SKM-1 treated with dmso at 0.1 percent for 144 hours (cell line): ENCODE results near the gene OTUB2.

Experiments
- DNase-seq: peaks from one replicate; lab custom pipeline; 2025; ENCODE audit not compliant: unreplicated experiment; lab: John Stamatoyannopoulos, UW

OTUB2 gene

GRCh38 chr14:93996130-93996695 lies 29.9 kb upstream of the OTUB2 start:
- DNase-seq = no peak

GRCh38 chr14:93997082-93997481 lies 29.1 kb upstream of the OTUB2 start, which contains the start of gene CCDC197:
Gene CCDC197 (plus strand): TSS chr14:93997301. CDS start chr14:93998132, 831 bp downstream.
- DNase-seq = no peak

DNA sequence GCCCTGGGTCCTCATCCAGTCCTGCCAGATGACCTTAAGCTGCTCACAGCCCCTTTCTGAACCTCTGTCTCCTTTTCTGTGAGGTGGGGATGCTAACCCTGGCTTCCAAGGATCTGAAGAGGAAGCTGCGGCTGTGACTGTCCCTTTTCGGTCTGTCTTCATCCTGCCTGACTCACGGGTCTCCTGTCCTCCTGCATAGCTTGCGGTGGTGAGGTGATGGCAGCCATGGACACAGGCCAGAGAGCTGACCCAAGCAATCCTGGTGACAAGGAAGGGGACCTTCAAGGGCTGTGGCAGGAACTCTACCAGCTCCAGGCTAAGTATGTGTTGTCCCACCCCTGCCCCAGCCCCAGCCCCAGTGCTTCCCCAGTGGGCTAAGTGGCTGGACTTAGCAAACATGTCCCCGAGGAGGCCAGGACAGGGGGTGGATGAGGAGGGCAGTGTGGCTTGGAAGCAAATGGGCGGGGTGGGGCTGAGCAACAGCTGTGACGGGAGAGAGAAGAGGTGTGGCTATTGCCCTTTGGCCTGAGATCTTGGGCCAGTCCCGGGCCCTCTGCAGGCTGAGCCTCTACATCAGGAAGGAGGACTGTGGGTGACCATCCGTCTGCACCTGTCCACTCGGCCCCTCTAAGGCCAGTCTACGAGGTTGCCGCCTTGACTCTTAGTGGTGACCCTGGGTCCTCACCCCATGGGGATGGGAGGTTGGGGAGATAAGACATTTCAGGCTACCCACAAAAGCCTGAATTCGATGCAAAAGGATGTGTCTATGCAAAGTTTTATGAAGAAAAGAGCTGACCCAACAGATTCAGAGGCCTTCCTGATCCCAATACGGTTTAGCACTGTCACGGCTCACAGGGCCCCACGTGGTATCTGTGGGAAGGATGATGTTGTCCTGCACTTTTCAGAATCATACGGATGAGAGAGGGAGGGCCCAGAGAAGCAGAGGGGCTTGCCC lies 27.9 kb upstream of the OTUB2 start:
- no peak for DNase-seq

DNA sequence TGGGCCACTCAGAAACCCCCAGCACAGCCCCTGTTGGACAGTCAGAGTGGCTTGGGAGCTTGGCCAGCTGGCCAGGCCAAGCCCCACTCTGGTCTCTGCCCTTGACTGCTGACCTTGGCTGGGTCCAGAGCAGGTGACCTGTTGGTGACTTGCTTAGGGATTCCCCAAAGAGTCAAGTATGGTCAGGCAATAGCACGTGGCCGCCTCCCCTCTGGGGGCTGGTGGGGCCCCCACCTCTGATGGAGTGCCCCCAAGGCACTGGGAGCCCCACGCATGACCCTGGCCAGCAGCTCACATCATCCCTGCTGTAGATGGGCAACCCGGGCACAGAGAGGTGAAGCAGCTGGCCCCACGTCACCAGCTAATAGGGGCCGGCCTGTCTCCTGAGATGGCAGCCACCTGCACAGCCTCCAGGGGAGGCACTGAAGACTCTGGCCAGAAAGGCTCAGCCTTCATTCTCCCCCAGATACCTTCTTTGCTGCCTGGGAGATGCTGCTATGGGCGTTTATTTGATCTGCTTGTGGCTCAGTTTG lies 27.2 kb upstream of the OTUB2 start:
- DNase-seq = no peak

GRCh38 chr14:93999573-93999972 lies 26.6 kb upstream of the OTUB2 start:
- no peak for DNase-seq

DNA sequence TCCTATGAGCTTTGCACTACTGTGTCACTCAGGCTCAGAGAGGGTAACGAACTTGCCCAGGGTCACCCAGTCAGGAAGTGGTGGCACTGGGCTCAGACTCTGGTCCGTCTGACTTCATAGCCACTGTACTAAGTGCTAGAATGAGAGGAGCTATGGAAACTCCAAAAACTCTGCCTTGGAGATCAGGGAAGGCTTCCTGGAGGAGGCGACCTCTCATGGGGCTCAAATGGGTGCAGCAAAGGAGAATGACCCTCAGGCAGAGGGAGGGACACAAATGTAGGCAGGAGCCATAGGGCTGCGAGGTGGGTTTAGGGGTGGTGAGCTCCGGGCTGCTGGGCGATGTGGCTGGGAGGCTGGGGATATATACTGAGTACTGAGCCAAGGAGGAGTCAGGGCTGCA lies 25.9 kb upstream of the OTUB2 start:
- DNase-seq = no peak

DNA sequence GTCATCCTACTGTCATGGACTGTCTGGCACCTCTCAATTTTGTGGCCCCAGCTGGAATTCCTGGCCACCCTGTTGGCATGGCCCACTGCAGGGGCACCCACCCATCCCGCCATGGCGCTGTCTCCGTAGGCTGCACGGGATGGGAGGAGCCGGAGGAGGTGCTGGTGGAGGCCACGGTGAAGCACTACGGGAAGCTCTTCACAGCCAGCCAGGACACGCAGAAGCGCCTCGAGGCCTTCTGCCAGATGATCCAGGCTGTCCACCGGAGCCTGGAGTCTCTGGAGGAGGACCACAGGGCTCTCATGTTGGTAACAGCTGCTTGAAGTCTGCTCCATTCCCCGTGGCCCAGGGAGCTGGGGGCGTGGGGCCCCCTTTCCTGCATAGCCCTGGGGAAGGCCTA lies 25.1 kb upstream of the OTUB2 start:
- DNase-seq = no peak

DNA sequence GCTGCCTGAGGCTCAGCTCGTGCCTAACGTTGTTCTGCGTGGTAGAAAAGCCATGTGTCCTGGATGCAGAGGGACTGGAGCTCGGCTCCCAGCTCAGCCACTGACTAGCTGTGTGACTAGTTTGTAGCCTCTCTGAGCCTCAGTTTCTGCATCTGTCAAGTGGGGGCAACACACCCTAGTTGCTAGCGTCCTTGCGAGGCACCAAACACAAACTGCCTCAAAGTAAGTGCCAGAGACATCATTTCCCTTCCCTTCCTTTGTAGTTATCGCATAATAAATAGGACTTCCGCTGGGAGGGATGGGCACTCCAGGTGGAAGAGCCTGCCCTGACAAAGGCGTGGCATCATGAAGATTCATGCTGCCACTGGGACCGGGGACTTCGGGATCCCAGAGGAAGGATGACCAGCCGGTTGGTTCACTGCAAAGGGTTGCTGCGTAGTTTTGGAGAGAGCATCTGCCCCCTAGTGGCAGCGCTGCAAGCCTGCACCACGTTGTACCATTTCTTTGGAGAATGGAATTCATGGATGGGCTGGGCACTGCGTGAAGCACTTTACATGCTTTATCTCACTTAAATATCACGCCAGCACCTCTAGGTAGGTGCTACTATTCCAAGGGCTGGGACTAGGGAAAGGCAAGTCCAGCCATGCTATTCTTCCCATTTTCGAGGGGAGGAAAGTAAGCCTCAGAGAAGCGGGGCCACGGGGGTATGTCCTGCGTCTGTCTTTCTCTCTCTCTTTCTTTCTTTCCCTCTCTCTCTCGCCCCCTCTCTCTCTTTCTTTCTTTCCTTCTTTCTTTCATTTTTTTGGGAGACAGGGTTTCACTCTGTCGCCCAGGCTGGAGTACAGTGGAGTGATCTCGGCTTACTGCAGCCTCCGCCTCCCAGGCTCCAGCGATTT lies 24.4 kb upstream of the OTUB2 start:
- DNase-seq = peak; percentile 14

DNA sequence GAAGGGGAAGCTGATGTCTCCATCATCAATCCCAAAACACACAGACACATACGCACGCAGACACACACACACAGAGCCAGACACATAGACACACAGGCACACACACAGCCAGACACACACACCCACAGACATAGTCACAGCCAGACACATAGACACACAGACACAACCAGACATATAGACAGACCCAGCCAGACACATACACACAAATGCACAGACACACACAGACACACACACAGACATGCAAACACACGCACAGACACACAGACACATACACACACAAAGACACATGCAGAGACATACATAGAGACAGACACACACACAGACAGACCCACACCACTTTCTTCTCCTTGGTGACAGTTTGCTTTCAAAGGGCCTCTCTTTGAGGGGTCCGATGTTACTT lies 22.7 kb upstream of the OTUB2 start:
- DNase-seq = no peak

GRCh38 chr14:94004015-94004414 lies 22.1 kb upstream of the OTUB2 start:
- DNase-seq = no peak

DNA sequence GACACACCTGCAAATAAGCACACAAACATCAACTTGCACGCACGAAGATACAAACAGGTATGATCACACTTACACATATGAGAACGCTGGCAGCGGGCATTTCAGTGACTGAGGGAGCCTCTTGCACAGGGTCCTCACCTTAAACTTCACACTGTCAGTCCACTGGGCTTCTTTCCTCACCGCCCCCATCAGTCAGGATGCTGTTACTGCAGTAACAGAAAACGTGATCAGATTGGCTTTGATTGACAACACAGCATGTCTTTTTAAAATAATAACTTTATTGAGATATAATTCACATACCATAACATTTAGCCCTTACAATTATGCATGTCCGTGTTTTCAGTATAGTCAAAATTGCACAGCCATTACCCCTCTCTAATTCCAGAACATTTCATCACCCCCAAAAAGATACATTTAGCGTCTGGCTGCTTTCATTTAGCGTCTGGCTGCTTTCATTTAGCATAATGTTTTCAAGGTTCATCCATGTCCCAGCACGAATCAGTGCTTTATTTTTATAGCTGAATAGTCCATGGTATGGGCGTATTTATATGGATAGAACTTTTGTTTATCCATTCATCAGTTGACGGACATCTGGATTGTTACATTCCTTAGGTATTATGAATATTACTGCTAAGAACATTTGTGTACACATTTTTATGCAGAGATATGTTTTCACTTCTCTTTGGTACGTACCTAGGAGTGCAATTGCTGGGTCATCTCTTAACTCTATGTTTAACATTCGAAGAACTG lies 20.6 kb upstream of the OTUB2 start:
- no peak for DNase-seq

DNA sequence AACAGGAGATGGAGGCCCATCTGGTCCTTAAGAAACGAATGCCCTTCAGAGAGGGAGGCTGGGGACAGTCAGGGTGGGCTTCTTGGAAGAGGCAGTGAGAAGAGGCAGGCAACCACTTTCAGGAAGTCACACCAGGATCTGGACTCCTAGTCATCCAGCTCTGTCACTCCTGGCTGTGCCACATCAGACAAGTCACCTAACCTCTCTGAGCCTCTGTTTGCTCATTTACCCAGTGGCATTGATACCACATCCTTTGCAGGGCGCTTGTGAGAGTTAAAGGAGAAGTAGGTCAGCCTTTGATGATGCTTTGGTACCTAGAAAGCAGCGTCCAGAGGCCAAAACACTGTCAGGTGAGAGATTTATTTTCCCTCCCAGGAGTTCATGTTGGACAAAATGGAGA lies 17.9 kb upstream of the OTUB2 start:
- DNase-seq = no peak

DNA sequence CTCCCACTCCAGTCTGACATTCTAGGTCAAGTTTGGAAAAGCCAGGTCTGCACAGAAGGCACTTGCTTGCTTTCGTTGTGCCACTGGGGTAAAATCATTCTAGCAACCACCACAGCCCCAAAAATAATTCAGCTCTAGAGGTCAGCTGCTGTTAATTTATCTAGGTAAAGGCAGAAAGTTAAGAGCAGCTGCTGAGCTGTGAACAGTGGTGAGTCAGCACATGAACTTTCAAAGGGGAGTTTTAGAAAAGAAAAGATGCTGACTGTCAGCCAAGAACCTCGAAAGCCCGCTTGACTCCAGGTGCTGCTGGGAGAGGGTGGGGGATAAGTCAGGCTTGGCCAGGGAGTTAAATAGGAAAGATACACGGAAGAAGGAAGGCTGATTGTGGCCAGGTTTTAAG lies 16.4 kb upstream of the OTUB2 start:
- DNase-seq = no peak

GRCh38 chr14:94010625-94011024 lies 15.5 kb upstream of the OTUB2 start:
- no peak for DNase-seq

GRCh38 chr14:94011795-94012194 lies 14.3 kb upstream of the OTUB2 start:
- no peak for DNase-seq

GRCh38 chr14:94014382-94014781 lies 11.8 kb upstream of the OTUB2 start:
- no peak for DNase-seq

- no peak for DNase-seq
These were observed 10.9 kb upstream of the OTUB2 start for GRCh38 chr14:94015223-94015622.

DNA sequence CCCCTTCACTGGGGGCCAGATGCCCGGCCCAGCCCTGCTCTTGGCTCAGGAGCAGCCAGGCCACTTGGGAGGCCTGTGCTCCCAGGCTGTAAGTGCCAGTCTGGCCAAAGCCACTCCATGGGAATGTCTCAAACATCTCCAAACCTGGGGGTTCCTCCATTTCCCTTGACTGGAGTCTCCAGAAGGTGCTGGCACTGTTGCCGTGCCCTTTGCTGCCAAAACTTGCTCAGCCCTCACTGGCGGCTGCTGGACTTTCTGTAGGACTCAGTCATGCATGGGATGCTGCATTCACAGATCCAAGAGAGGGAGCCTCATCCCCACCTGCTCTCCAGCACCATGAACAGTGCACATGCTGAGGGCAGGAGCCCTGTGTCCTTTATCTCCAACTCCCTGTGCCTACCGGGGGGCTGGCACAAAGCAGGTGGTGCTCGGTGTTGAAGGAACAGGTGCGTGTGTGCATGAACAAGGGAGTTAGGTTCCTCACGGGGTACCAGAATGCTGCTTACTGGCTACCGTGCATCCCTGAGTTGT lies 9.6 kb upstream of the OTUB2 start:
- DNase-seq = no peak

GRCh38 chr14:94018308-94018707 lies 7.8 kb upstream of the OTUB2 start:
- DNase-seq = no peak

DNA sequence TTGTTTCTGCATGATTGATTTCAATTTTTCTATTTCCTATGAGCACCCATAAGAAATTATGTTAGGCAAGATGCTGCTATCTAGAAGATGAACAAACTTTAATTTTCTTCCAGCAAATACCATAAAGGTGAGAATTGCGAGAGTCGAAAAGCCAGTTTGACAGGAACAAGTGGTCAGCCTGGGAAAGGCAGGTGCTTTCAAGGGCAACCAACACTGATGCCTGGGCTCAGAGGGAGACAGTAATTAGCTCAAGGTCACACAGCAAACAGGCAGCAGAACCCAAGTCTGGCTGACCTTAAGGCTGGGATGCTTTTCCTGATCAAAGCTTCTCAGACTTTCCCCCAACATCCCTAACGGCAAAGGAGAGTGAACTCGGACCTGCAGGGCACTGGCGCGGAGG lies 6.8 kb upstream of the OTUB2 start:
- no peak for DNase-seq
